Stimulated activated CD8-positive, alpha-beta memory T cell treated with anti-CD3 and anti-CD28 coated beads, Interleukin-4, amount 100 ng/mL, for 24 hours (primary cell): ENCODE measurements around the gene LYRM4.

Experiments
- DNase-seq: peaks from one replicate; pipeline ENCODE4 v3.0.0-alpha.2; 2020; ENCODE audit warnings: low read depth

LYRM4 gene

DNA sequence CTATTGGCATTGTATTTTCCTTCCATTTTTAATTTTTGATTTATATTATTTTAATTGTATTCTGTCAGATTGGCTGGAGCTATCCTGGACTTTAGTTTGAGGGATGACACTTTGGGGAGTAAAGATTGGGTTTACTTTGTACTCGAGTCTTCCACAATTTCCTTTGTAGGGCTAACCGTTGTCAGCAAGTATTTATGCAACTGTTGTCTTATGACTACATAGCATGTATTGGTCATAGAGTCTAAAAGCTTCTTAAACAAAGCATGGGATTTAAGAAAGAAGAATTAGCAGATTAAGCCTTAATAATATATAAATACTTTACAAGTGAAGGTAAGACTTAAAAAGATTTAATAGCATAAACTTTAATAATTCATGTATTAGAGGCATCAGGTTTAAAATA lies 20.2 kb upstream of the LYRM4 start:
- no peak for DNase-seq

DNA sequence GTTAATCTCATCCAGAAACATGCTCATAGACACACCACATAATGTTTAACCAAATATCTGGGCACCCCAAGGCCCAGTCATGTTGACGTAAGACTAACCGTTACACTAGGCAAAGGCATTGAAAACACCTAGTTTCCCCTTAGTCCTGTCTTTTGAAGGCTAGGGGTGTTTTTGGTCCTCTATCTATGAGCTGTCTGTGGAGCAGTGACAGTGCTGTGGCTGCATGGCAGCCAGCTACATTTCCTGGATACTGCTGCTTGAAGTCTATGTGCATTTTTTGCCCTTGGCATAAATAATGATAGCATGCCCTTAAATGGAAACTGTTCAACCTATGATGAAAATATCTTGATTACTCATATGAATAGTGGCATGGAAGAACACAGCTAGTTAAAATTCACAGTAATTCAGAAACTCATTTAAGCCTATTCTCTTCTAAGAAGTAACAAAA lies 19.2 kb upstream of the LYRM4 start:
- no peak for DNase-seq

DNA sequence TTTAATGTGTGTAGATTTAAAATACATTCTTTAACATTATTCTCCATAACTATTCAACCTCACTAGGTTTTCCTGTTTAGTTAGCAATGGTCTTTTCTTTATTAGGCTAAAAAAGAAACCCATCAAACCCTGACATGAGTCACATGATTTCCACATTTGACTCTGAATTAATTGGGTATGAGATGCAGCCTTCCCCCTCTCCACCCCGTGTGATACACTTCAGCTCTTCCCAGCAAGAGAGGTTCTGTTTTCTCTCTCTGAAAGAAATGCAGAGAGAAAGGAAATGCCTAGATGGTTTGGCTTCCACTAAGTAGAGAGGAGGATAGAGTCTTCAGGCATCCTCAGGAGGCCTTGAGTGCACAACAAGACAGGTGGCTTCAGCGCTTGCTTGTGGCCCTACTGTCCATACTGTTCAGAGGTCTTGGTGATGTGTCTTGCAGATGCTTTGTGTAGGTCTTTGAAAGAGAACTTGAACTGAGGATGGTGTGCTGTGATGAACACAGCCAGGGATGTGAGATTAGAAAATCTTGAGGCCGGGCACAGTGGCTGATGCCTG lies 17.9 kb upstream of the LYRM4 start:
- no peak for DNase-seq

- no peak for DNase-seq
Measured at GRCh38 chr6:5278047-5278446, 17.3 kb upstream of the LYRM4 start.

DNA sequence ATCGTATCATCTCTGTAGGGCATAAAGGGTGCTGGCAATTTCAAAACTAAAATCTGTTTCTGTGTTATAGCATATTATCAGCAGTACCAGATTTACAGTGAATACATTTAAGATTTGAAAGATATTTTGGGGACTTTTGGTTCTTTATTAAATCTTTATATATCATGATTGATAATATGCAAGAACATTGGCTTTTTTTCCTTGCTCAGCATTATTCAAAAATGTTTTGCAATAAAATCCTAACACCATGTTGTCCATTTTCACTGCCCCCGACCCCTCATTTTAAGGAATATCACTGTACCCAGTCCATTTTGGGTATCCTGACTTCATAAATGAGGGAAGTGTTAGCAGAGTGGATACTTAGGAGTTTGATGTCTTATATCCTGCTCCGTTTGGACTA lies 16.8 kb upstream of the LYRM4 start:
- no peak for DNase-seq

- no peak for DNase-seq
Measured at GRCh38 chr6:5276581-5276980, 15.8 kb upstream of the LYRM4 start.

DNA sequence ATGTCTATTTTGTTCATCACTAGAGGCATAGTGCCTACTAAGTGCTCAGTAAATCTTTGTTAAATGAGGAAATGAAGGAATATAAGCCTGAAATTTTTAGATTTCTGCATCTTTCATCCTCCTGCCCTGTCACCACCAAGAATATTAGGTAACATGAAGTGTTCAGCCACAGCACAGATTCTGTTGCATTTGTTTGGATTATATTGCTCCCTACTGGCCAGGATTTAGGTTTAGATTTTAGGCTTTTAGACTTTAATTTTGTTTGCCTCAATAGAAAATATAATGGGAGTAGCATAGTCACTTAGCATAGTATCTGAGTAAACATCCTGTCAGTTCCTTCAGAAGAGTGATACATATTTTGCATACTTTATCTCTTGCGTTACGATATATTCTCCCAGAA lies 14.7 kb upstream of the LYRM4 start:
- DNase-seq: no peak

- no peak for DNase-seq
Measured at GRCh38 chr6:5274231-5274630, 13.5 kb upstream of the LYRM4 start.

DNA sequence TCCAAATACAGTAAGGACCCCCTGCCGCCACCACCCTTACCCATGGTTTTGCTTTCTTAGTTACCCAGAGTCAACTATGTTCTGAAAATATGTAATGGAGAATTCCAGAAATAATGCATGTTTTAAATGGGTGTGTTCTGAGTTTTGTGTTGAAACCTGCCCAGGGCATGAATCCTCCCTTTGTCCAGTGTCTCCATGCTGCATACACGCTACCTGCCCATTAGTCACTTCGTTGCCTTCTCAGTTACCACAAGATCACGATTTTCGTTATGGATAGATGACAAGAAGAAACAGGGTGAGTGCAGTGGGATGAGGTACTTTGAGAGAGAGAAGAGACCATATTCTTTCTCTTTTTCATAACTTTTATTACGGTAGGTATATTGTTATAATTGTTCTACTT lies 11.2 kb upstream of the LYRM4 start:
- no peak for DNase-seq

DNA sequence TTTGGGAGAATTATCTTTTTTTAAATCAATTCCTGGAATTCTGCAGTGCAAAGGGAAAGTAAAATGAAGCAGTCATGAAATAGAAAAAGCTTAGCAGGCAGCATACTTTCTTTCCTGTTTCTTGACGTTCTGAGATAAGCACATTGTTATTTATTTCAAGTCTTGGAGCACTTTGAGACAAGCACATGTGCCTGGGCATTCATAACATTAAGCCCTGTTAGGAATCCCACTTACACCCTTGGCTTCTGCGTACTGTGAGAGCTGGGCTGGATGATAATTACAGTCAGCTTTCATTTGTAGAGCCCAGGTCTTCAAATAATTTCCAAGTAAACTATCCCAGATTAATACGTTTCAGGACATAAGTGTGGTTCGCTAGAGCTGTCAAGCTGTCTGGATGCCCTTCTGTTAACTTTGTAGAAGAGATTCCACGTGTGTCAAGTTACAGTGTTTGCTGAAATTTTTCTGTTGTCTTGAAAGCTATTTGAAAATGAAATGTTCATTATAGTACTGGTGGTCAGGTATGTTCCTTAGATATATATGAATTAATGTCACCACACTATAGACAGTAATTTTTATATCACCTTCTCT lies 9.4 kb upstream of the LYRM4 start:
- DNase-seq: no peak

- DNase-seq: no peak
Measured at GRCh38 chr6:5266423-5266822, 5.7 kb upstream of the LYRM4 start.

DNA sequence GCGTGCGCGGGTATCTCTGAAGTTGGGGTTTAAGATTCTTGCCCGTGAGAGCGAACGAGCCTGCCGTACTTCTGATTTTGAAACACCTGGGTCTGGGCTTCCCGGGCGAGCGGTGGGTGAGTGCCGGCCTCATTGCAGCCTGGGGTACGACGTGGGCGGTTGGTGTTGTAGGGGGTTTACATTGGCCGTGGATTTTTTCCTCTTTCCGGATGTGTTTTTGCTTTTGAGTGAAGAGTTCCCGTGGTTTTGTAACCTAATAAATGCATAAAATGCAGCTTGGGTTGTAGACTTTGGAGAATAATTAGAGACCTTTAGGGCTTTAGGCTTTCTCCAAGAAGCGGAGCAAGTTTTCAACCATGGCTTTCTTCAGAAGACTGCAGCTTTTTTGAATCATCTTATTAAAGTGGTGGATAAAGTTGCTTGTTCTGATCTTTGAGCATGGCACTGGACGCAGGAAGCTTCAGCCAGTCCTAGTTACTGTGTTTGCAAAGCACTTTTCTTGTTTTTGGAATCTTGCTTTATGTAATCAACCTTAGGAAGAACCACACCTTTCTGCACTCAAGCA lies 877 bp upstream of the LYRM4 start:
- DNase-seq: no peak

GRCh38 chr6:5260111-5260620 lies 584 bp downstream of the LYRM4 start:
- peak; percentile 52 for DNase-seq

- no peak for DNase-seq
Measured at GRCh38 chr6:5259428-5259827, 1.3 kb downstream of the LYRM4 start.

DNA sequence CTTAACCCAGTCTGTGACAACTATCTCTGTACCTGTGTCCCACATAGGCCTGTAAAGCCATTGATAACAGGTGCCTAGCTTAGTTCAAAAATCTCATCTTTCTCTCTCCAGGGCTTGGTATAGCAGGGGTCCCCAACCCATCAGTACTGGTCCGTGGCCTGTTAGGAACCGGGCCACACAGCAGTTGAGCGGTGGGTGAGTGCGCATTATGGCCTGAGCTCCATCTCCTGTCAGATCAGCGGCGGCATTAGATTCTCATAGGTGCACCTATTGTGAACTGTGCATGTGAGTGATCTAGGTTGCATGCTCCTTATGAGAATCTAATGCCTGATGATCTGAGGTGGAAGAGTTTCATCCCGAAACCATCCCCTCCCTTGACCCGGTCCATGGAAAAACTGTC lies 3.4 kb downstream of the LYRM4 start:
- DNase-seq: no peak

DNA sequence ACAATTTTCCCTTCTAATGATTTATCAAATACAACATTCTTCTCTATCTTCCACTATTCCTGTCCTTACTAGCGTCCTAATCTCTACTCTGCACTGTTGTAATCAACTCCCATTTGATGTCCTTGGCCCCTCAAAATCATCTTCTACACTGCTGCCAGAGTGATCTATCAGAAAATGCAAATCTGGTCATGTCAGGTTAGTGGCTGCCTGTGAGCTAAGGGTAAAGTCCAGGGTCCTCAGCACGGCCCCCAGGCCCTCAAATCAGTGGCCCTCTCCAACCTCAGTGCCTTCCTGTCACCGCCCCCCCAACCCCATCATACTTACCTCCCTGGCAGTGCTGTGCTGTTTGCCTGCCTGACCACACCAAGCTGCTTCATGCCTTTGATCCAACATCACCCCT lies 3.8 kb downstream of the LYRM4 start:
- no peak for DNase-seq

- no peak for DNase-seq
Measured at GRCh38 chr6:5250911-5251310, 9.8 kb downstream of the LYRM4 start.

GRCh38 chr6:5250451-5250850 lies 10.3 kb downstream of the LYRM4 start:
- DNase-seq: no peak

DNA sequence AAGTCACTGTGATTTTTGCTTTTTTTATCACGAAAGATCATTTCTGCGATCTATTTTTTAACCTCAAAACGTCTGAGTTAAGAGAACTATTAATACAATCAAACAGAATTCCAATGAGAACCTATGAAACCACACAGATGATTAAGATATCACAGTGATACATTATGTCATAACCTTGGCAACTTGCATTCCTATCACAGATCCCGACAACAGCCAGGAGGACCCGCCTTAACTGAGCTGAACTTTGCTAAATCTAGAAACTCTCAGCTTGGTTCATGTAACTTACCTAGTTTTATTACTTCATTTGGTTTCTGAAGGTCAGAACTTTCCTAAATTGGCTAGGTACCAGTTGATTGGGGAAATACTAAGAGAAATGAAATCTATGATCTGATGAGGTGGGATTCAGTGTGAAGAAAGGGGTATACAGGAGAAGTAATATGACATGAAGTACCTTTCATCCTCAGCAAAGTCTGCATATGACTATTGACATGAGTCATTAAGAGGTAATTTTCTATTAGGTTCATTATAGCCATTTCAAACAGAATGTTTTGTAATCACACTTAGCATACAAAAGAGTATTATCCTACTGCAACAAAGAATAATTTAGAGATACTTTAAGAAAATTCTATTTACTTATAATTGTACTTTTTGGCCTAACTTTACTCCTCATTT lies 11.2 kb downstream of the LYRM4 start:
- DNase-seq: no peak

- no peak for DNase-seq
Measured at GRCh38 chr6:5248302-5249098, 12.2 kb downstream of the LYRM4 start.

DNA sequence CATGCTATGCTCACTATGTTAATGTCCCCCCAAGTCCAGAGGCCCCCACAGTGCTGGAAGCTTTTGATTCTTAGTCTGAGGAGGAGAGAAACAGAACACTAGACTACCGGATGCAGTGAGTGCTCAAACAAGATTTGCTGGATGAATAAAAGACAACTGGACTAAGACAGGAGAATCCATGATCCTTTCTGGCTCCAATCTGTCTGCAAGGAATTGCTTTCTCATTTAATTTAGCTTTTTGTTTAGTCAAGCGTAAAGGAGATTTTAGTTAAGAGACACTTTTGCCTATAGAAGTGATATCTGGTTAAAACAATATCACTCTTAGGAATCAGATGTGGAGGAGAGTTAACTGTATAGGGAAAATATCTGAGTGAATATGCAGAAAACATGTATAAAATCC lies 13.5 kb downstream of the LYRM4 start:
- no peak for DNase-seq
